ENCODE results near the gene CPSF3.

- TF ChIP-seq CTCF (conservative IDR thresholded peaks at IDR 0.05) (no peak), ZFX (IDR thresholded peaks at IDR 0.05) (no peak)
Measured at GRCh38 chr2:9410108-9410507, 13.3 kb upstream of the CPSF3 start.
